Liver (tissue), 2 donors: ENCODE results near the gene GUCD1.

Source experiments
- CTCF ChIP-seq: fragments of 150-350 bp; IDR thresholded peaks from 2 replicates; pipeline ENCODE4 v1.5.1; 2017; ENCODE audit warnings: improper control_type of control experiment, low read depth, low read length; ENCODE audit not compliant: missing input control
- MAX ChIP-seq: IDR thresholded peaks from 2 replicates; pipeline ENCODE4 v1.6.1; 2016; ENCODE audit warnings: antibody characterized with exemption
- donor health status: healthy.

GRCh38 chr22:24588757-24589481 is 34.0 kb upstream of the GUCD1 start:
- TF ChIP-seq CTCF: no peak
- no peak for TF ChIP-seq MAX
